ENCODE data around the gene TPM4.

Gene TPM4

DNA sequence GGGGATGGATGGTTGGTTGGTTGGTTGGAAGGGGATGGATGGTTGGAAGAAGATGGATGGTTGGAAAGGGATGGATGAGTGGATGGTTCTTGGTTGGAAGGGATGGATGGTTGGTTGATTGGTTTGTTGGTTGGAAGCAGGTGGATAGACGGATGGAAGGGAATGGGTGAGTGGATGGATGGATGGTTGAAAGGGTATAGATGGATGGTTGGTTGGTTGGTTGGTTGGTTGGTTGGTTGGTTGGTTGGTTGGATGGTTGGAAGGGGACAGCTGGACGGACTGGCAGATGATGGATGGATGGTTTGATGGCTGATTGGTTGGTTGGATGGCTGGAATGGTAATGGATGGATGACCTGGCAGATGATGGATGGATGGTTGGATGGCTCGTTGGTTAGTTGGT, 55.4 kb downstream of the TPM4 start:
- no peak for DNase-seq (ENCODE audit: extremely low spot score)
- TF ChIP-seq FOXA1 (IDR thresholded peaks at IDR 0.05) (no peak), ZNF384 (IDR thresholded peaks at IDR 0.05) (no peak), ARNT (IDR thresholded peaks at IDR 0.05) (no peak), BHLHE40 (IDR thresholded peaks at IDR 0.05; ENCODE audit: borderline replicate concordance) (no peak), FOXK2 (IDR thresholded peaks at IDR 0.05) (no peak), HDGF (IDR thresholded peaks at IDR 0.05; ENCODE audit: borderline replicate concordance) (no peak), FOXM1 (IDR thresholded peaks at IDR 0.05; ENCODE audit: borderline replicate concordance) (no peak), LEF1 (IDR thresholded peaks at IDR 0.05; ENCODE audit: borderline replicate concordance) (no peak)
- TF ChIP-seq, protein P1, sequence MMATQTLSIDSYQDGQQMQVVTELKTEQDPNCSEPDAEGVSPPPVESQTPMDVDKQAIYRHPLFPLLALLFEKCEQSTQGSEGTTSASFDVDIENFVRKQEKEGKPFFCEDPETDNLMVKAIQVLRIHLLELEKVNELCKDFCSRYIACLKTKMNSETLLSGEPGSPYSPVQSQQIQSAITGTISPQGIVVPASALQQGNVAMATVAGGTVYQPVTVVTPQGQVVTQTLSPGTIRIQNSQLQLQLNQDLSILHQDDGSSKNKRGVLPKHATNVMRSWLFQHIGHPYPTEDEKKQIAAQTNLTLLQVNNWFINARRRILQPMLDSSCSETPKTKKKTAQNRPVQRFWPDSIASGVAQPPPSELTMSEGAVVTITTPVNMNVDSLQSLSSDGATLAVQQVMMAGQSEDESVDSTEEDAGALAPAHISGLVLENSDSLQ (IDR thresholded peaks at IDR 0.05), result no peak
- CTCF ChIA-PET, result no interaction called here
- POLR2A ChIA-PET, result no interaction called here

DNA sequence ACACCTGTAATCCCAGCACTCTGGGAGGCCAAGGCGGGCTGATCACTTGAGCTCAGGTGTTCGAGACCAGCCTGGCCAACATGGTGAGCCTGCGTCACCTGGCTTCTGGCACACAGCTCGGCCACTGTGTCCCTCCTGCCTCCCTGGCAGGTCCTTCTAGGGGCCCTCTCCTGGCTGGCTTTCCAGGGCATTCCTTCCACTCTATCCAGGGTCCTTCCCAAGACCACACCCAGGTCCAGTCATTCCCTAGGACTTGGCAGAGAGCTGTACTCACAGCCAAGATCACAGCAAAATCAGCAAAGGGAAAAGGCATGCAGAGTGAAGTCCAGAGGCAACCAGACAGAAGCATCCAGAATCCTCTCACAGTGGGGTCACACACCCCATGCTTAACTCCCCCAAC, 57.5 kb downstream of the TPM4 start:
- POLR2A ChIA-PET, result no interaction called here

DNA sequence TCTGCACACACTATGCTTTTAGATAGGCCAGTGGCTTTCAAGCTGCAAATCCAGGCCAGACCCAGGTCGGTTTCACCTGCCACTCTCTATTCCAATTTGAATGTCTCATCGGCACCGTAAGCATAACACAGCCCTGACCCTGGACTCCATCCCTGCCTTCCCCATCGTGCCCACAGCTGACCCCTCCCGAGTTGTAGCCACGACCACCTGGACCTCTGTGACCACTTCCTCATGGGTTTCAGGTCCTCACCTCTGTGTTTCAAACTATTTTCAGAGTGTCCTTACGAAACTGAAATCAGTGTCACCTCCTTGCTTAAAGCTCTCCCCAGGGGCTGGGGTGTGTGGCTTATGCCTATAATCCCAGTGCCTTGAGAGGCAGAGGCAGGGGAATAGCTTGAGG, 58.2 kb downstream of the TPM4 start:
- TF ChIP-seq L3MBTL2 (conservative IDR thresholded peaks at IDR 0.05) (no peak), ARNT (IDR thresholded peaks at IDR 0.05) (no peak), SUZ12 (IDR thresholded peaks at IDR 0.05) (no peak), TARDBP (IDR thresholded peaks at IDR 0.05) (no peak), NFRKB (IDR thresholded peaks at IDR 0.05) (no peak), SP1 (IDR thresholded peaks at IDR 0.05) (no peak), HDGF (IDR thresholded peaks at IDR 0.05; ENCODE audit: borderline replicate concordance) (no peak), ELF4 (IDR thresholded peaks at IDR 0.05) (no peak), BHLHE40 (IDR thresholded peaks at IDR 0.05; ENCODE audit: borderline replicate concordance) (no peak), ZNF384 (IDR thresholded peaks at IDR 0.05) (no peak)
- ChIA-PET CTCF (no interaction called here), POLR2A (no interaction called here)
- DNase-seq (ENCODE audit: extremely low spot score), result no peak

More for the DNA sequence above, 57.5 kb downstream of the TPM4 start:
- CTCF ChIA-PET, result no interaction called here
- DNase-seq (ENCODE audit: extremely low spot score), result no peak
- TF ChIP-seq NFRKB (IDR thresholded peaks at IDR 0.05), result no peak
- TF ChIP-seq, protein P1 (IDR thresholded peaks at IDR 0.05), result no peak
- no peak for TF ChIP-seq FOXA1 (IDR thresholded peaks at IDR 0.05)
- TF ChIP-seq SP1 (IDR thresholded peaks at IDR 0.05), result no peak
- TF ChIP-seq CTBP1 (IDR thresholded peaks at IDR 0.05; ENCODE audit: borderline replicate concordance), result no peak
- TF ChIP-seq L3MBTL2 (conservative IDR thresholded peaks at IDR 0.05), result no peak
- no peak for TF ChIP-seq ARNT (IDR thresholded peaks at IDR 0.05)
- TF ChIP-seq LEF1 (IDR thresholded peaks at IDR 0.05; ENCODE audit: borderline replicate concordance), result no peak
- no peak for TF ChIP-seq TARDBP (IDR thresholded peaks at IDR 0.05)
- TF ChIP-seq SUZ12 (IDR thresholded peaks at IDR 0.05), result no peak
- no peak for TF ChIP-seq BHLHE40 (IDR thresholded peaks at IDR 0.05; ENCODE audit: borderline replicate concordance)
- TF ChIP-seq ZNF384 (IDR thresholded peaks at IDR 0.05), result no peak
- no peak for TF ChIP-seq ELF4 (IDR thresholded peaks at IDR 0.05)
- no peak for TF ChIP-seq HDGF (IDR thresholded peaks at IDR 0.05; ENCODE audit: borderline replicate concordance)
- no peak for TF ChIP-seq FOXK2 (IDR thresholded peaks at IDR 0.05)
- TF ChIP-seq FOXM1 (IDR thresholded peaks at IDR 0.05; ENCODE audit: borderline replicate concordance), result no peak

DNA sequence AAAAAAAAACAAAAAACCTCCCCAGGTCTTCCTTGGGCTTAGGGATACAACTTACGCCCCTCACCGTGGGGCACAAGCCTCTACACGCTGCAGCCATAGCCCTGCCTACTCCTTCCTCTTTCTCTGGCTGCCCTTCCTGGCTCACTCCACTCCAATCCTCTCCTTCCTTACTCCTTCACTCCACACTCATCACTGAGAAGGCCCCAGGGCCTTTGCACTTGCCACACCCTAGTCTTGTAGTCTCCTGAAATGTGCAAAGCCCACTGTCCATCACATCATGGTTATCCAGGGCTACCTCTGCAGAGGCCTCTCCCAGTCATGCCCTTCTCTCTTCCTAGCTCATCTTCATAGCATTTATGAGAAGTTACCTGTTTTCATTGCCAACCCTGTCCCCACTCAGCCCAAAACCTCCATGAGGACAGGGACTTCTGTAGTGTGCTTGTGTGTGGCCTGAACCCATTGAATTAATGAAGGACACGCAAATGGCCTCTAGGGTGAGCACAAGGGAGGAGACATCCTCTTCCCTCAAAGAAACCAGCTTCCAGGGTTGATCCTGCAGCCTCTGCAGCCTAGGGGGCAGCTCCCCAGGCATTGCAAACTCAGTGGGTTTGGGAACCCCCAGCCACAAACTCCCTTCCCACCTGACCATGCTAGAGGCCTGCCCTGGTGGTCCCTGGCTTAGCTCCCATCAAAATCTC, 59.3 kb downstream of the TPM4 start:
- ChIA-PET POLR2A (no interaction called here), CTCF (interaction anchor here (0.6 kb wide), 1 partner anchor 1934 kb away, joined by 3 read pairs; no protein-coding TSS in a partner anchor)
- DNase-seq (ENCODE audit: extremely low spot score), result no peak
- TF ChIP-seq L3MBTL2 (conservative IDR thresholded peaks at IDR 0.05) (no peak), FOXK2 (IDR thresholded peaks at IDR 0.05) (no peak), ELF4 (IDR thresholded peaks at IDR 0.05) (no peak), ARNT (IDR thresholded peaks at IDR 0.05) (no peak), SUZ12 (IDR thresholded peaks at IDR 0.05) (no peak), CTBP1 (IDR thresholded peaks at IDR 0.05; ENCODE audit: borderline replicate concordance) (no peak), SP1 (IDR thresholded peaks at IDR 0.05) (no peak), NFRKB (IDR thresholded peaks at IDR 0.05) (no peak), ZNF384 (IDR thresholded peaks at IDR 0.05) (no peak), HDGF (IDR thresholded peaks at IDR 0.05; ENCODE audit: borderline replicate concordance) (no peak), TARDBP (IDR thresholded peaks at IDR 0.05) (no peak), FOXM1 (IDR thresholded peaks at IDR 0.05; ENCODE audit: borderline replicate concordance) (no peak), FOXA1 (IDR thresholded peaks at IDR 0.05) (no peak), LEF1 (IDR thresholded peaks at IDR 0.05; ENCODE audit: borderline replicate concordance) (no peak), BHLHE40 (IDR thresholded peaks at IDR 0.05; ENCODE audit: borderline replicate concordance) (no peak)
- TF ChIP-seq, protein P1 (IDR thresholded peaks at IDR 0.05), result no peak

DNA sequence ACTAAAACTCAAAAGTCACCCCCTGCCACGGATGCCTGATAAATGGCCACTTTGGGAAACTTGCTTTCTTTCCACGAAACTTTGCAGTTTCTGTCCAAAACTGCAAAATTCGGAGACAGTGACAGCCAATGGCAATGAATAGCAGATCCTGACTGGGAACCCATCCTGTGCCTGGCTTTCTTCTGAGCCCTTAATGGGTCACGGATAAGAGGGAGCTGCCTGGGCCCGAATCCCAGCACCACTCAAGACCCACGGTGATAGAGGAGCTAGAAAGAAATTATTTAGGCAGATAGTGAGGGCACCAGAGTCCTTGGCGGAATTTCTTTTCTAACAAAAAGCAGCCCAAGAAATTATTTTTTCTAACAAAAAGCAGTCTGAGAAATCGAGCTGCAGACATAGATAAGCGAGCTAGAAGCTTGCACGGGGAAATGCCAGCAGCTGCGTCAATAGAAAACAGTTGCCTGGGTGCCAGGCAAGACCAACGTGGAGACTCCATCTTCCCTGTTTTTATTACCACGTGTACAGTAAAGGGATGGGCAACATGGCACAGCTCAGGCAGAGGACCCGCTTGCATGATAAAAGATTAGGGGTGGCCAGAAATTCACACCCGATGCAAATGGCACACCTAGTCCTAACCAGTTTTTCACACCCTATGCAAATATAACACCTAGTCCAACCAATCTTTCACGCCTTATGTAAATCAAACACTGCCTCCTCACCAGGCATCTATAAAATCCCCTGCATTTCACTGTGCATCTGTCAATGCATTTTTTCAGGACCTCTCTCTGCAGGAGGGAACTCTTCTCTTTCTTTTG, 60.1 kb downstream of the TPM4 start:
- TF ChIP-seq ELF4 (IDR thresholded peaks at IDR 0.05) (no peak), SP1 (IDR thresholded peaks at IDR 0.05) (no peak), ARNT (IDR thresholded peaks at IDR 0.05) (no peak), ZNF384 (IDR thresholded peaks at IDR 0.05) (no peak), FOXK2 (IDR thresholded peaks at IDR 0.05) (no peak), FOXM1 (IDR thresholded peaks at IDR 0.05; ENCODE audit: borderline replicate concordance) (no peak), LEF1 (IDR thresholded peaks at IDR 0.05; ENCODE audit: borderline replicate concordance) (no peak), FOXA1 (IDR thresholded peaks at IDR 0.05) (no peak), NFRKB (IDR thresholded peaks at IDR 0.05) (no peak), TARDBP (IDR thresholded peaks at IDR 0.05) (no peak)
- TF ChIP-seq, protein P1 (IDR thresholded peaks at IDR 0.05), result no peak
- DNase-seq (ENCODE audit: extremely low spot score), result no peak
- ChIA-PET POLR2A (no interaction called here), CTCF (interaction anchor here (0.6 kb wide), 1 partner anchor 1935 kb away, joined by 3 read pairs; no protein-coding TSS in a partner anchor)

Measured in HEK293T (cell line).